GM23338 (cell line): Measurements from ENCODE around the gene SLC6A3. TPM values are rescaled to one million over a fixed set of nuclear protein-coding genes. Genes with fewer than 3 reads are reported as not detected.
"Not testable (repeated sequence)": the region's sequence is repeated elsewhere in the genome, so short reads cannot be mapped to it uniquely, and the experiment has no call there.

Experiments used
- ATAC-seq: fragments of 200-7000 bp; cut with Tn5 transposase; 3 replicates; pipeline ENCODE4 v1.9.1; 2020
- DNase-seq: peaks from one replicate; pipeline ENCODE4 v3.0.0-alpha.2; 2015; ENCODE audit warnings: low spot score
- H2AFZ ChIP-seq: fragments of 200-600 bp; sonication (generic); 2 replicates; pipeline ENCODE4 v1.8.0; 2016; ENCODE audit warnings: antibody characterized with exemption, mild to moderate bottlenecking, moderate library complexity
- H3F3A ChIP-seq: fragments of 200-600 bp; sonication (generic); replicated peaks from 2 replicates; pipeline ENCODE4 v1.8.0; 2017; ENCODE audit warnings: antibody characterized with exemption, mixed run types, low read depth
- H3K27ac ChIP-seq: fragments of 200-600 bp; sonication (generic); 2 replicates; pipeline ENCODE4 v1.6.1; 2016; ENCODE audit warnings: low read depth
- H3K27me3 ChIP-seq: fragments of 200-600 bp; sonication (generic); 2 replicates; pipeline ENCODE4 v1.8.0; 2016; ENCODE audit warnings: mild to moderate bottlenecking, mixed run types, moderate library complexity; ENCODE audit not compliant: insufficient read depth
- H3K36me3 ChIP-seq: fragments of 200-600 bp; sonication (generic); 2 replicates; pipeline ENCODE4 v1.8.0; 2016; ENCODE audit warnings: mild to moderate bottlenecking; ENCODE audit not compliant: insufficient read depth
- H3K4me1 ChIP-seq: fragments of 200-600 bp; sonication (generic); 2 replicates; pipeline ENCODE4 v1.8.0; 2016; ENCODE audit warnings: mild to moderate bottlenecking, moderate library complexity; ENCODE audit not compliant: insufficient read depth
- H3K4me2 ChIP-seq: fragments of 200-600 bp; sonication (generic); 2 replicates; pipeline ENCODE4 v1.7.1; 2017; ENCODE audit warnings: mixed run types
- H3K4me3 ChIP-seq: fragments of 200-600 bp; sonication (generic); 2 replicates; pipeline ENCODE4 v1.6.1; 2016; ENCODE audit warnings: mixed run types
- H3K79me2 ChIP-seq: fragments of 200-600 bp; sonication (generic); replicated peaks from 2 replicates; pipeline ENCODE4 v1.8.0; 2017; ENCODE audit warnings: mild to moderate bottlenecking; ENCODE audit not compliant: insufficient read depth
- H3K9me2 ChIP-seq: fragments of 200-600 bp; sonication (generic); 2 replicates; pipeline ENCODE4 v1.8.0; 2017; ENCODE audit not compliant: insufficient read depth
- H4K20me1 ChIP-seq: fragments of 200-600 bp; sonication (generic); replicated peaks from 2 replicates; pipeline ENCODE4 v1.8.0; 2017; ENCODE audit warnings: mild to moderate bottlenecking; ENCODE audit not compliant: insufficient read depth
- H3K27ac Mint-ChIP-seq: 2 replicates; pipeline ENCODE4 v1.8.0; 2020; ENCODE audit warnings: inconsistent platforms, mild to moderate bottlenecking, moderate library complexity, mixed read lengths
- H3K27me3 Mint-ChIP-seq: 3 replicates; pipeline ENCODE4 v1.8.0; 2022; ENCODE audit warnings: low read depth, mild to moderate bottlenecking, moderate library complexity, mixed read lengths, inconsistent platforms; ENCODE audit not compliant: insufficient read depth, poor library complexity
- H3K36me3 Mint-ChIP-seq: 3 replicates; pipeline ENCODE4 v1.8.0; 2021; ENCODE audit warnings: low read depth, mild to moderate bottlenecking, inconsistent platforms, moderate library complexity, mixed read lengths
- H3K4me1 Mint-ChIP-seq: 3 replicates; pipeline ENCODE4 v1.8.0; 2020; ENCODE audit warnings: mild to moderate bottlenecking, inconsistent platforms, mixed read lengths
- H3K4me3 Mint-ChIP-seq: 3 replicates; pipeline ENCODE4 v1.8.0; 2021; ENCODE audit warnings: moderate library complexity, mild to moderate bottlenecking, inconsistent platforms, mixed read lengths
- H3K9me3 Mint-ChIP-seq: 3 replicates; pipeline ENCODE4 v1.8.0; 2020; ENCODE audit warnings: moderate library complexity, mild to moderate bottlenecking, inconsistent platforms, mixed read lengths
- EZH2 ChIP-seq: fragments of 200-600 bp; sonication (generic); IDR thresholded peaks from one replicate; pipeline ENCODE4 v1.8.0; 2017; ENCODE audit warnings: antibody characterized with exemption, mild to moderate bottlenecking, low read depth; ENCODE audit not compliant: unreplicated experiment
- STAT1 ChIP-seq: IDR thresholded peaks from one replicate; pipeline ENCODE4 v1.6.1; 2016; ENCODE audit warnings: antibody characterized with exemption; ENCODE audit not compliant: unreplicated experiment
- ZNF462 ChIP-seq: fragments of 250-450 bp; sonication (Bioruptor Pico); IDR thresholded peaks from 2 replicates; pipeline ENCODE4 v1.5.0; 2020; ENCODE audit warnings: mild to moderate bottlenecking, moderate library complexity
- polyA plus RNA-seq: library from polyadenylated mRNA; unstranded; fragments of >200 nt; fragmentation: Nextera tagmentation; extraction: Ambion mirVana; gene quantifications from 2 replicates; pipeline ENCODE4 v1.2.1, GENCODE V29; 2016
- total RNA-seq: library from RNA; depleted of rRNA; stranded (reverse); fragments of >200 nt; shearing (Covaris generic); gene quantifications from 2 replicates; pipeline ENCODE4 v1.2.3, GENCODE V29; 2014

Gene SLC6A3
- total and polyA plus RNA-seq, 2 experiments from 2014 or later: 0.76 to 1.0 TPM

- peaks cover 28% of the 10 kb centered on the region for H3K36me3 ChIP-seq
- peaks cover 16% of the 10 kb centered on the region for H3K27me3 Mint-ChIP-seq
Observed at GRCh38 chr5:1476181-1476966, 31.1 kb upstream of the SLC6A3 start.

GRCh38 chr5:1475544-1475900, 30.3 kb upstream of the SLC6A3 start:
- H3K9me3 Mint-ChIP-seq, H3K4me1 Mint-ChIP-seq: not testable (repeated sequence)
- peaks cover 18% of the 10 kb centered on the region for H3K27me3 Mint-ChIP-seq

More at GRCh38 chr5:1476181-1476966, 31.1 kb upstream of the SLC6A3 start:
- no peak for ATAC-seq
- no peak for TF ChIP-seq ZNF462
- TF ChIP-seq EZH2: no peak
- no peak for TF ChIP-seq STAT1
- no peaks in the 10 kb centered on the region for H3K27me3 ChIP-seq
- H3K4me3 Mint-ChIP-seq: no peak overlapping the region
- peak overlapping the region; percentile 52; the same call in 1 of the 2 replicates for H3K27ac Mint-ChIP-seq
- no peaks in the 10 kb centered on the region for H3K4me1 ChIP-seq
- peaks cover 5% of the 10 kb centered on the region; the same call in 1 of the 3 replicates for H3K4me1 Mint-ChIP-seq
- peaks cover 77% of the 10 kb centered on the region for H3K36me3 Mint-ChIP-seq
- H3K27ac ChIP-seq: no peak overlapping the region
- H3K4me2 ChIP-seq: no peak overlapping the region
- H3K9me2 ChIP-seq: no peaks in the 10 kb centered on the region
- H4K20me1 ChIP-seq: peaks cover 9% of the 10 kb centered on the region; the same call in 1 of the 2 replicates
- DNase-seq: no peak
- H3K4me3 ChIP-seq: no peak overlapping the region
- H3K79me2 ChIP-seq: peaks cover 11% of the 10 kb centered on the region; the same call in 1 of the 2 replicates
- no peak overlapping the region for H2AFZ ChIP-seq
- peaks cover 9% of the 10 kb centered on the region; the same call in 1 of the 2 replicates for H3F3A ChIP-seq
- no peaks in the 10 kb centered on the region; the same call in 1 of the 3 replicates for H3K9me3 Mint-ChIP-seq

More at GRCh38 chr5:1475544-1475900, 30.3 kb upstream of the SLC6A3 start:
- H3K27me3 ChIP-seq, H3F3A ChIP-seq, H3K4me1 ChIP-seq, H3K4me2 ChIP-seq, H3K27ac ChIP-seq, H4K20me1 ChIP-seq, H3K4me3 Mint-ChIP-seq, H2AFZ ChIP-seq, H3K9me2 ChIP-seq, H3K4me3 ChIP-seq, DNase-seq, H3K27ac Mint-ChIP-seq, ATAC-seq: not testable (repeated sequence)
- peaks cover 11% of the 10 kb centered on the region; the same call in 1 of the 2 replicates for H3K79me2 ChIP-seq
- H3K36me3 Mint-ChIP-seq: peaks cover 82% of the 10 kb centered on the region
- peaks cover 28% of the 10 kb centered on the region for H3K36me3 ChIP-seq
